H4 (cell line): ENCODE data around the gene LIMK2. TPM values are rescaled to one million over a fixed set of nuclear protein-coding genes. Genes with fewer than 3 reads are reported as not detected.

ENCODE experiments used
- total RNA-seq: library from RNA; depleted of rRNA; stranded (reverse); fragments of >200 nt; shearing (Covaris generic); gene quantifications from 2 replicates; pipeline ENCODE4 v1.2.3, GENCODE V29; 2014; rRNA removed

The LIMK2 gene
- total RNA-seq, 1 experiment from 2014 or later, result 3.8 TPM

Other genes with a start within 250 kb of the LIMK2 start
- 9.0 and 10.8 TPM in 2 replicates for gene MORC2, start 243.5 kb upstream of the LIMK2 start, total RNA-seq
- 35.8 and 38.2 TPM in 2 replicates for gene TUG1, start 243.0 kb upstream of the LIMK2 start, total RNA-seq
- 13.9 and 20.9 TPM in 2 replicates for gene SMTN, start 131.0 kb upstream of the LIMK2 start, total RNA-seq
- 2.3 and 10.0 TPM in 2 replicates for gene SELENOM, start 104.7 kb upstream of the LIMK2 start, total RNA-seq
- gene INPP5J, start 89.3 kb upstream of the LIMK2 start, total RNA-seq, result 0.45 and 0.79 TPM in 2 replicates
- not detected in 2 replicates for gene PLA2G3, start 71.8 kb upstream of the LIMK2 start, total RNA-seq
- gene RNF185, start 52.1 kb upstream of the LIMK2 start, total RNA-seq, result 16.5 and 17.7 TPM in 2 replicates
- gene PIK3IP1, start 80.2 kb downstream of the LIMK2 start, total RNA-seq, result 0.62 and 1.6 TPM in 2 replicates
- 4.7 and 7.2 TPM in 2 replicates for gene PATZ1, start 134.0 kb downstream of the LIMK2 start, total RNA-seq
- 69.5 and 73.6 TPM in 2 replicates for gene DRG1, start 187.3 kb downstream of the LIMK2 start, total RNA-seq